K562 treated with DMSO at 1 percent for 12 hours (cell line): ENCODE results near the gene RGS5. TPM values are rescaled to one million over a fixed set of nuclear protein-coding genes. Genes with fewer than 3 reads are reported as not detected.

Source experiments
- total RNA-seq: library from RNA; unstranded; fragments of 300-600 nt; gene quantifications from 2 replicates; pipeline ENCODE4 v1.2.3, GENCODE V29; 2022; ENCODE audit not compliant: insufficient read depth

RGS5 gene
- total RNA-seq = 0.40 and 0.58 TPM in 2 replicates

GRCh38 chr1:163202833-163203451 is at the start of gene RGS5:
Gene RGS5 (minus strand): TSS chr1:163202916. CDS start chr1:163202835, 81 bp downstream.

Other genes starting within 250 kb of the RGS5 start
- not detected in 2 replicates for gene RGS4, start 133.6 kb downstream of the RGS5 start, total RNA-seq
- gene NUF2, start 119.0 kb upstream of the RGS5 start, total RNA-seq = 28.6 and 47.5 TPM in 2 replicates